OCI-M2 (cell line): Measurements from ENCODE around the gene PLEKHA6.

Experiments used
- DNase-seq: peaks from one replicate; lab custom pipeline; 2025; ENCODE audit not compliant: unreplicated experiment; lab: John Stamatoyannopoulos, UW

Gene PLEKHA6

DNA sequence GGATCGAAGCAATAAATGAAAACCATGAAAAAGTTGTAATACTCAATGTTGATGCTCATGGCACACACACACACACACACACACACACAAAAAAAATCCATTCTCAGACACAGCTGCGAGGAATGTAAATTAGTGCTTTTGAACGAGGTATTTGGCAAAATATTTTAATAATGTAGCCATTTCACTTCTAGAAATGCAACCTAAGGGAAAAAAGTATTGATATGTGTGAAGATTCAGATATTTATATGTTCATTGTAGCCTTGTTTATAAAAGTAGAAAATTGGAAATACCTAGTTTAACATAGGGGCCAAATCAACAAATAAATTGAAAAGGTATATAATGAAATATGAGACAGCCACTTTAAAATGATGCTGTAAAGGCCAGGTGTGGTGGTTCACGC, 3.8 kb downstream of the PLEKHA6 start:
- DNase-seq, result no peak

DNA sequence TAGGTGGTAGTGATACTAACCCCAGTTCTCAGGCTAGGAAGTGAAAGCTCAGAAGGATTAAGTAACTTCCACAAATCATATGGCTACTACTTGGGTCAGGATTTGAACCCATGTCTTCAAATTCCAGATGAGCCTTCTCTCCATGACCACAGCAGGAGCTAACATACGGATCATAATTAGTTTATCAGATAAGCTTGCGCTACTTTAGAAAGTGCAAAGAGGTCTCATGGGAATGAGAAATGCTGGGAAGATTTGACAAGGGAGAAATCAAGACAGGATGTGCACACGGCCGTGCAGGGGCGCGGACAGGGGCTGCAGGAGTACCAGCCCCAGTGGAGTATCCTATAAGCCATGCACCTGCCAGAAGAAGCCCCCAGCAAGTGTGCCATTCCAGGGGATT, 5.2 kb downstream of the PLEKHA6 start:
- no peak for DNase-seq

DNA sequence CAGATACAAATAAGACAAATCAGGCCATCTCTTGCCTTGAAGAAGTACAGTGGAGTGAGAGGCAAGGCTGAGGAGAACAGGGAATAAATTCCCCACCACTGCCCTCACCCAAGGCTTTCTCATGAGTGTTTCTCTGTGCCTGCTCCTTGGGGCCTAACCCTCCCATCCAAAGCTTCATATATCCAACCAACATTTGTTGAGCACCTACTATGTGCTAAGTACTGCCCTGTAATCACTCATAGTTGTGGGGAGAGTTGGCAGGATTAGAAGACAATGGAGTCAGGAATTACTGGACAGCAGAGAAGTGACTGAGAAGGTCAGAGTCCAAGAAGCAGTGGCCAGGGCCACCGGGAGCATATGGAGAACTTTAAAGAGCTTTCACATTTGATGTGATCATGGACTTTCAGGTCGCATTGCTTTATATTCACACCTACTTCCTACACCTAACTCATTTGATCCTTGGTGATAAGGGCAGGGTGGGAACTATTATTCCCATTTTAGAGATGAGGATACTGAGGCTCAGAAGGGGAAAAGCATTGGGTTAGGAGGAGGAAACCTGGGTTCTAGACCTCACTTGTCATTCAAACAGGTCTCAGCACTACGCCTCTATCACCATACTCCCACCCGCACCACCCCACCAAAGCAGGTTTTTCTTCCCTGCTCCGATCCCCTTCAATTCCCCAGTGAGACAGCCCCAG, 6.4 kb downstream of the PLEKHA6 start:
- no peak for DNase-seq

DNA sequence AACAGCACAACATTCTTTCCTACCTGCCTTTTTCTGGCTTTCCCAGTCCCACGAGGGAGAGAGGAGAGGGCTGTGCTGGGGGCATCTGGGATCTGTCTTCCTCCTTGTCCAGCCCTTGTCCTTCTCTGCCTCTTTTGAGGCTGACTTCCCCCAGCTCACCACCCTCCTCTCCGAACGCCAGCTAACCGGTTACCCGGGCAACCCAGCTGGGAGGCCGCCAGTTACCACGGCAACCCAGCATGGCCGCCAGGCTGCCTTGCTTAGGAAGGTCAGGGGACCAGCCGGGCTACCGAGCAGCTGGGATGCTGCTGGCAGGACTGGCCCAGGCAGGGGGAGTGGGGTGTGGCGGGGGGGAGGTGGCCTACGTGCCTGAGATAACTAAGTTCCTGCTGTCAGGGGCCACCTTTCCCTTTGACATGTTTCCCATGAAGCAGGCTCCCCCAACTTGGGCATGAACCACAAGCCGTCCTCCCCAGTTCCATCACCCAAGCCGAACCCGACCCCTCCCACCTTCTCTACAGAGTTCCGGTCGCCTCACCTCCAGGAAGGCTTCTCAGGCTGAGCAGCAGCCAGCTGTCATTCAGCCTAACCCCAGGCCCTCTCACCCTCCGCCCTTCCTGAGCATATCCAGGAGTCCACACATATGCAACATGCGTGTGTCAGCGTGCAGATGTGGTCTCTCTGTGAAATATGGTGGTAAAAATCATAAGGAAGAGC, 8.7 kb downstream of the PLEKHA6 start:
- no peak for DNase-seq

DNA sequence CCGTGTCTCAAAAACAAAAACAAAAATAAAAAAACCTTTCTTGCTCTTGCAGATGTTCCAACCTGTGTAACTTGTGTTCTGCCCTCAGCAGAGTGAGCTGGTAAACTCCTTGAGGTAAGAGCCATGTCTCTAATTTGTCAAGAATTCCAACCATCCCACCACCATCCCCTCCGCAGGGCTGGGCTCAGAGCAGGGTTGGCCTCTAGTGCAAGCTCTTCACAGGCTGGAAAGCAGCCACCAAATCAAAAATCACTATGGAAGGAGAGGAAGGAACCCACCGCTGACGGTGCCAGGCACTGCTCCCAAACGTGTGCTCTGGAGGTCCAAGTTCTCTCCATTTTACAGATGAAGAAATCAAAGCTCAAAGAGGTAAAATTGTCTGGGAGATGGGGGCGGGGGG, 9.4 kb downstream of the PLEKHA6 start:
- no peak for DNase-seq

DNA sequence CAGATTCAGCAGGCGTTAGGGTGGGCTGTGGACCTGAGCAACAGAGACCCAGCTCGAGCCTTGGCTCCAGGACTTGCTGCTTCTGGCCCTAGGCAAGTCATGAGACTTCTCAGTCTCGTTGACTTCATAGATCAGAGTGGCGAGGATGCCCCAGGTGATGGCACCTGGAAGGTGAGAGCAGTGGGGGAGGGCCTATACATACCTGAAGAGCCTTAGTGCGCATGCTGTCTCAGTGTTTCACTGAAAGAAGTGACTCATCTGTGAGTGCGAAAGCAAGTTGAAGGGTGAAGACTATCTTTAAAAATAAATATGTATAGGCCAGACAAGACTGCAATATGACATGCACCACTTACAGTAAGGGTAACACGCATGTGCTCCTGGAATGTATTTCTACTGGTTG, 10.1 kb downstream of the PLEKHA6 start:
- DNase-seq, result no peak

DNA sequence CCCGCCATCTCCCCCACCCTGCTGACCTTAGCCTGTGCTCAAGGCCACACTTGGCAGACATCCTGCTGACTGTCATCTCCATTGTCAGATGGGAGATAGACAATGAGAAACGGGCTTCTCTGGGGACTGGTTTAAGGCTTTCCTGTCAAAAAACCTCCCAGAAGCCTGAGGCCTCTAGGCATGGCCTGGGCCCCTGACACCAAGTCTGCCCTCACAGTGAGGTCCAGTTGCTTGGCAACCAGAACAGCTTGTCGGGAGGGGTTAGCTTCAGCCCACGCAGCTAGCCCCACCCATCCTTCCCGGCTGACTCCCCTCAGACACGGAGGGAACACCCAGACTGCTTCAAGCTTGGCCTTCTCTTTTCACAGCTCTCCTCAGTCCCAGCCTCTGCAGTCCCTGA, 11.0 kb downstream of the PLEKHA6 start:
- DNase-seq, result no peak

DNA sequence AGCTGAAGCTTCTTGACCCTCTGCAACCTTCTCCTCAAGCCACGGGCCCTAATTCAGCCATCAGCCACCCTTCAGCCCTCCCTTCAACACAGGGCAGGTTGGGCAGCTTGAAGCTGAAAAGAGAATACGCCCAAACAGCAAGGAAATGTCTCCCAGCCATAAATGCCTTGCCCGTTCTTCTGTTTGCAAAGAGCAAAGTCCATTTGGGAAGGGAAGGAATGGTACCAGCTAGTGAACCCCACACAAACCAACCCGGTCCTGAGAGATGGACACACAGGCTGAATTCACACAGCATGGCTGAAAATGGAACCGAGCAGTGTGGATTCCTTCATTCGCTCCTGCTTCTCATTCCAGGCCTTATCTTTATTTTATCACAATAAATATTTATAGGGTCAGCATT, 11.5 kb downstream of the PLEKHA6 start:
- no peak for DNase-seq

DNA sequence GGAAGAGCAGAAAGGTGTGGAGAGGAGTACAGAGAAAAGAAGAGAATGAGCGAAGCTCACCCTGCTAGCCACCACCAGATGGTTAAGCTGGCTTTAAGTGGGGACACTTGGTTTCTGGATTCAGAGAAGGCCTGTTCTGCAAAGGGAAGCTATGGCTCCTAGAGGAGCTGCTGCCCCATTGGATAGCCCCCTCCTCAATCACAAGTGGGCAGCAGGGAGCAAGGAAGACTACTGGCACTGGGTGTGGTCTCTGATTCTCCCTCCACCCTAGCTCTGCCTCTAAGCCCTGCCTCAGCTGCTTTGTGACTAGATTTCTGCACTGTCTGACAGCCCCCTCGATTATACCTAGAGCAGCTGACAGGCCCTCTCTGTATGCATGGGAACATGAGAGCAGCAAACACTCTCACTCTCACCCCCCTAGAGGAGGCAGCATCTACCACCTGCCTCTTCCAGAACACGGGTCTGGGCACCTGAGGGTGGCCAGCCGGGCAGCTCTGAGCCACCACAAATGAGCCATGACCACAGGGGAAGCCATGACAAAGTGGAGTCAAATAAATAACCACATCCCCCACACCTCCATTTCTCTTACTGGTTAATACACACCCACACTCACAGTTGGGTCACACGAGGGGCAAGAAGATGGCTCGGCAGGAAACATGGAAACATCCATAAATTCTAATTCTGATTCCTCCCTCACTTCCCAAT, 13.6 kb downstream of the PLEKHA6 start:
- DNase-seq, result no peak

DNA sequence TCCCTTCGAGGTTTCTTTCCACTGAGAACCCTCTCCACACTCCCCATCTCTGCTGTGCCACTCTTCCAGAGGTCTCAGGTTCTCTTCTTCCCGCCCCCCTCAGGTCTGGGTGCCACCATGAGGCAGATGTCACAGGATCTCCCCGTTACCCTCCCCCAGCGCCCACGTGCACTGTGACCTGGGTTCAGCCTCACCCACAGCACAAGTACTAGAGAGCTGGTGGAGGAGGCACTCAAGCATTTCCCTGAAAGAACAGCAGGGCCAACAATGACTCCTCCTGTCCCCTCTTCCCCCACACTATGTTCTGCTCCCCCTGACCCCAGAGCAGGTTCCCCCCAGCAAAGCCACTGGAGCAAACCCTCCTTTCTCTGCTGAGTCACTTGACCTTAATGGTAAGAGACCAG, 14.3 kb downstream of the PLEKHA6 start:
- no peak for DNase-seq

DNA sequence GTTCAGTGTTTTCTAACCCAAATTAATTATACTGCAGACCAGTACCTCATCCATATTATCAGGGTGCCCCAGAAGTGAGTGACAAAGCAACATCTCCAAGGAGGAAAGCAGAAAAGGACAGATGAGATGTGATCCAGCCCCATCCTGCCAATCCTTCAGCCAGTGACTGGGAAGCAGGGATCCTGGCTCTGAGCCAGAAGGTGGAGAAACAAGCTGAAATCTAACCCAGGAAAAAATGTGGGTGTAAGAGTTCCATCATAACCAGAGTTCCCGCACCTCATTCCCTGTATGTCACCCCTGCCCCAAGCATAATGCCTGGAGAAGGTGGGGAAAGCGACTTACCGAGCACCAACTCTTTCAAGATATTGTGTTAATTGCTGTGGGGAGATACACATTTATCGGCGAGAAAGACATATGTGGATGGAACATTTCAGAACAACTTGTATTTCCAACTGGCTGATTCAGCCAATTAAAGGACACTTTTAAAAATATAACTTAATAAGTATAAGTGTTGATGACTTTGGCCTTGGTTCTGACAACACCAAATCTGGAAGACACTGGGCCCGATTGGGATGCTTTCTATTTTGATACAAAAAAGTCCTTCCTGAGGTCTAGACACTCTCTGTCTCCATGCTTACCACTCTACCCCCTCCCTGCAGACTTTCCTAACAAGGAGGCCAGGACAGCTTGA, 14.9 kb downstream of the PLEKHA6 start:
- no peak for DNase-seq

DNA sequence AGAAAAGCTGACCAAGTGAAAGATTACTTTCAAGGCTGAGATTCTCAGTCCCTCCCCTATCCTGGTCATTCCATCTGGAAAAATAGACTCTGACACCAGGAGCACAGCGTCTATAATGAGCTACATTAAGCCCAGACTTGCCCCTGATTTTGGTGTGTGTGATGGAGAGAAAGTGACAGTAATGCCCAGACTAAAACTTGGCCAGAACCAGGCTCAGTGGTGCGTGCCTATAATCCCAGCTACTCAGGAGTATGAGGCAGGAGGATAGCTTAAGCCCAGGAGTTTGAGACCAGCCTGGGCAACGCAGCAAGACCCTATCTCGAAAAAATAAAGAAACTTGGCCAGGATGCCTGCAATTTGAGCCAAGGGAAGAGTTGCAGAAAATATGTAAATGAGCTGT, 15.9 kb downstream of the PLEKHA6 start:
- no peak for DNase-seq

DNA sequence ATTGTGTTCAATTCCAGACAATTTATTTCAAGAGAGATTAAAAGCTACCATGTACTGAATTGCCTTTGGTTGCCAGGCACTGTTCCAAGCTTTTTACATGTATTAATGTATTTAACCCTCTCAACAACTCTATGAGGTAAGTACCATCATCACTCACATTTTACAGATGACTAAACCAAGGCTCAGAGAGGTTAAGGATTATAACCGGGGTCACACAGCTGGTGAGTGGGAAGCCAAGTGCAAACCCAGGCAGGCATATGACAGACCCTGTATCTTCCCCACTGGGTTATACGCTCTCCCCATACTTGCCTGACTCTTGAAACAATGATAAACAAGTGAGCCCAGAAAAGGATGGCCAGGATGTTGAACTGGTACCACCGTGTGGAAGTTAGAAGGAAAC, 16.5 kb downstream of the PLEKHA6 start:
- no peak for DNase-seq

DNA sequence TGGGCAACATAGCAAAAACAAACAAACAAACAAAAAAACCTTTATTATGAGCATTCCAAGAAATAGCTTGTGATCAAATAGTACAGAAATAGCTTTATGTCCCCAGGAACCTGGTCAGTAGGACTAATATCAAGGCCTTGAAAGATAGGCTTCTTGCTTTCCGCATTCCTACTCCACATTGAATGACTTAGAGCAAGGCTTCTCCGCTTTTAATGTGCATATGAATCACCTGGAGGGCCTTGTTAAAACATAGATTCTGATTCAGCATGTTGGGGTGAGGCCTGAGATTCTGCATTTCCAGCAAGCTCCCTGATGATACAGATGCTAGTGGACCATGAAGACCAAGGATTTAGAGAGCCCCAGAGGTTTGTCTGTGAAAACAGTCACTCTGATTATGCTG, 17.4 kb downstream of the PLEKHA6 start:
- DNase-seq, result no peak

DNA sequence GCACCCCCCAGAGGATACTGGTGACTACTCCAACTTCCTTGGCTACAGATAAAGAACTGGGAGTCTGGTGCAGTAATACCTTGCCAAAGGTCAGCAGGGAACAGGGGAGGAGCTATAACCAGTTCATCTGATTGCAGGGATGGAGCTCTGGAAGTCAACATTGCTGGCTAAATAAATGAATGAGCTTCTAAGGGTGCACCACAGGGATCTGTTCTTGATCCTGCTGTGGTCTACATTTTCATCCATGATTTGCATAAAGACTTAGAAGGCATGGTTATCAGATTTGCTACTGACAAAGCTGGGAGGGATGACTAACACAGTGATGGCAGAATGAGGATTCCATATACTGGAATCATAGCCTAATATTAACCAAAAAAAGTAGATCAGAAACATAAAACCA, 18.3 kb downstream of the PLEKHA6 start:
- DNase-seq, result no peak

DNA sequence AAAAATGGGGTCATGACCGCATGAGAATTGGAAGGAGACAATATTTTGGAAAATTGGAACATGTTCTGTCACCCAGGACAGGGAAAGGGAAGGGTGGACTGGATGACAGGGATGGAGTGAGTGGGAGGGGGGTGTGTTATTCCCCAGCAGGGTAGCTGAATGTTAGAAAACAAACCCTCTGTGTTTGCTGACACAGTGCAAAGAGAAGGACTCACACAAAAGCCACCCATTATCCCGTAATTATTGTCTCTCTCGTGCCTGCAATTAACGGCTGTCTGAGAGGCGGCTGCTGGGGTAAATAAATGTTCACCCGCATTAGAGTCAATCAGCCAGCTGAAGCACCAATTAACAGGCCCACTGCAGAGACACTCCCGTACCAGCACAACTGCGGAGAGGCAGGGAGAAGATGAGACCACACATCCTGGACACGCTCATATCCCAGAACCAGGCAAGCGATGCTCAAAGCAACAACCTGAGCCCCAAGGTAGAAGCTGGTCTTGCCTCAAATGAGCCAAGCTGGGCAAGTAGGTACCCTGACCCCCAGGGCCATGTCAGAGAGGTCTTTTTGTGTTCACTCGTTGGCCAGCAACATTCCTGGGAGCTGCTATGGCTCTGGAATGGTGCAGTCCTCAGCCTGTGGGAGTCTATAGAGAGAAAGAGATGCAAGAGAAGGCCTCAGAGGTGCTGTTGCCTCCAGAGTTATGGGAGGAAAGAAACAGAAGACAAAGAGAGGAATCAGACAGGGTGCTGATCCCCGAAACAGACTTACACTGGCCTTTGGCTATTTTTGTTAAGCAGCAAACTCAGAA, 19.4 kb downstream of the PLEKHA6 start:
- DNase-seq, result no peak

DNA sequence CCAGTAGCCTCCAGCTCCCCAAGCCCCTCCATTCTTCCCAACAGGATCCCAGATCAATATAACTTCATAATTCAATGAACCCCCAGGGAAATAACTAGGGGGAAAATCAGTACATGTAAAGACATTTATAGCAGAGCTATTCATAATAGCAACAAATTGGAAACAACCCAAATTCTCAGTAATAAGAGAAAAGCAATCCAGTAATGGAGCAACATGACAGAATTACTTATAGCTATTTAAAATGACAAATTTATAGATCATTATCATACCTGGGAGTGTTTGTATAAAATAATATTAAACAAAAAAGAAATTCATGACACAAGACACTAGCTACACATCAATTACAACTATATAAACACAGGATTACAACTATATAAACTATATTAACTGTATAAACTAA, 20.2 kb downstream of the PLEKHA6 start:
- no peak for DNase-seq

DNA sequence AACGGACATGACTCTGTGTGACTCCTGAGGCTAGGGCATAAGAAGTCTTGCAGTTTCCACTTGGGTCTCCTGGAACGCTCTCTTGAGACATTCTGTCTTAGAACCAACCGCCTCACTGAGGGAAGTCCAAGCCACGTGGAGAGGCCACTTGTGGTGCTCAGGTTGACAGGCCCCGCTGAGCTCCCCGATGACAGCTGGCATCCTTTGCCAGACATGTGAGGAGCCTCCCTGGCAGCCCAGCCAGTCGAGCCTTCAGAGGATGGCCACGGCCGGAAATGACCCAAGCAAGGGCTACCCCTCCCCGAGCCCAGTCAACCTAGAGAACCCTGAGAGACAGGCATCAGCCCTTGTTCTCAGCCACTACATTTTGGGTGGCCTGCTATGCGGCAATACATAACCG, 20.7 kb downstream of the PLEKHA6 start:
- no peak for DNase-seq

DNA sequence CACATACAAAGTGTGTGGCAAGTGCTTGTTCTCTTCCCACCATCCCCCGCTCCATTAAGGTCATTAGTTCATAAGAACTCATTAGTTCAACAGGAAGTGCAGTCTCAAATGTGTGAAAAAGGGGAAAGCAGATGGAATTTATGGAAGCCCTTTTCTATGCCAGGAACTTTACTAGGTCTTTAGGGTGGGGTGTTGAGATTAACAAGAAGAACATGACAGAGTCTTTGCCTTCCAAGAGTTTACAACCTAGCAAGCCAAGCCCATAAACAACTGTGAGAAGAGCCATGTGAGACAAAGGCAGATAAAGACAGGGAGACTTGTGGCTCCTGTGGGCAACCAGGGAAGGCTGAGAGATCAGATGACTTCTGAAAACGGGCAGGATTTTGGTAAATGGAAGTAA, 21.4 kb downstream of the PLEKHA6 start:
- no peak for DNase-seq

DNA sequence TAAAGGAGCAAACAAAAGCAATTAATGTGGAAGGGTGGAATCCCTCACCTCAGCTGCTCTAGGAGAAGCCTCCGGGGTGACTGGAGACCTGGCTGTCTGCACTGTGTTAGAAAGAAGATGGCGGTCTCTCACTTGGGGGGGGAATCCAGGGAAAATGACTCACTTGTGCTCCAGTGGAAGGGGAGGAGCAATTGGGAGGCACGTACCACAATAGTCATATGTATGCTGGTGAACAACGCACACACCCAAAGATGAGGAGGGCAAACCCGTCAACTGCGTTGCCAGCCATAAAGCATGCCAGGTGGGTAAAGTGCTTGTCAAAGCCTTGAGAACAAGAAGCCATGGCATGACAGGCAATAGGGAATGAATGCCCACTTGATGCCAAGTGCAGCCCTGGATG, 22.1 kb downstream of the PLEKHA6 start:
- no peak for DNase-seq

DNA sequence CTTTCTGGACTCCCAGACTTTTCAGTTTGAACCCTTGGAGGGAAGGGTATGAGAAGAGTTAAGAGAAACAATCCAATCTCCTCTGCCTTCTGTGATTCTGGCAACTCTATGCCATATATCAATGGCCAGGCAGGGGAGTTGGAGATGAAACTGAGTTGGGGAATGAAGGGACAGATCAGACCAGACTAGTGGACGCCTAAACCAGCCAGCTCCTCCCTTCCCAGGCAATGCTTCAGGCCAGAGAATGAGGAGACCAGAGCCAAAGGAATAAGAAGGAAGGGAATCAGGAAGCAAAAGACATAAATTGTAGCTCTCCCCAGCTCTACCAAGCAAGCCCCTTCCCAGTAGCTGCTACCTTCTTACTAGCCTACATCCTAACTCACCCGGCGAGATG, 22.7 kb downstream of the PLEKHA6 start:
- DNase-seq, result no peak
